ENCODE results near the gene EYS. TPM values are rescaled to one million over a fixed set of nuclear protein-coding genes. Genes with fewer than 3 reads are reported as not detected.
"Not testable (repeated sequence)": the region's sequence is repeated elsewhere in the genome, so short reads cannot be mapped to it uniquely, and the experiment has no call there.

The EYS gene
- total RNA-seq, 2 experiments from 2014 or later, result not detected

DNA sequence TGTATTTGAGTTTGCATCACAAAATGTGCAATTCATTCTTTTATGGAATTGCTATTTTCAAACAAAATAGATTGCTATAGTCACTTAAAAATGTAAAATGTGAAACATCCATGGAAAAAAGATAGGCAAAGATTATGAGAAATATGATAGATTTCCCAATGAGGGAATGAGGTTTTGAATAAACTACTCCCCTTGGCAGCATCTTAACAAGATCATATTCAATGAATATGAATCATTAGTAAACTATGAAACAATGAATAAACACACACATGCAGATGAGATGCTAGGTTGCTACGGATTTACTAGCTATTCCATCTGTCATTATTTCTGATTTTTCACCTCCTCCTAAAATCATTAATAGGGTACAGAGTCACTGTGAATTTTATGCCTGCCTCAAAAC, 1669.6 kb downstream of the EYS start:
- Mint-ChIP-seq H3K36me3 (ENCODE audit: low read depth) (no peaks in the 10 kb centered on the region), H3K27me3 (no peaks in the 10 kb centered on the region), H3K4me3 (no peak overlapping the region), H3K27ac (no peak overlapping the region), H3K9me3 (peaks cover 3% of the 10 kb centered on the region), H3K4me1 (ENCODE audit: low read depth) (no peaks in the 10 kb centered on the region)
- TF ChIP-seq, protein P1, sequence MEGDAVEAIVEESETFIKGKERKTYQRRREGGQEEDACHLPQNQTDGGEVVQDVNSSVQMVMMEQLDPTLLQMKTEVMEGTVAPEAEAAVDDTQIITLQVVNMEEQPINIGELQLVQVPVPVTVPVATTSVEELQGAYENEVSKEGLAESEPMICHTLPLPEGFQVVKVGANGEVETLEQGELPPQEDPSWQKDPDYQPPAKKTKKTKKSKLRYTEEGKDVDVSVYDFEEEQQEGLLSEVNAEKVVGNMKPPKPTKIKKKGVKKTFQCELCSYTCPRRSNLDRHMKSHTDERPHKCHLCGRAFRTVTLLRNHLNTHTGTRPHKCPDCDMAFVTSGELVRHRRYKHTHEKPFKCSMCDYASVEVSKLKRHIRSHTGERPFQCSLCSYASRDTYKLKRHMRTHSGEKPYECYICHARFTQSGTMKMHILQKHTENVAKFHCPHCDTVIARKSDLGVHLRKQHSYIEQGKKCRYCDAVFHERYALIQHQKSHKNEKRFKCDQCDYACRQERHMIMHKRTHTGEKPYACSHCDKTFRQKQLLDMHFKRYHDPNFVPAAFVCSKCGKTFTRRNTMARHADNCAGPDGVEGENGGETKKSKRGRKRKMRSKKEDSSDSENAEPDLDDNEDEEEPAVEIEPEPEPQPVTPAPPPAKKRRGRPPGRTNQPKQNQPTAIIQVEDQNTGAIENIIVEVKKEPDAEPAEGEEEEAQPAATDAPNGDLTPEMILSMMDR (IDR thresholded peaks at IDR 0.05), result no peak
- Histone ChIP-seq H3K4me3 (ENCODE audit: low read length) (no peak overlapping the region), H3K4me1 (ENCODE audit: insufficient read depth, low read length) (no peaks in the 10 kb centered on the region), H3K36me3 (ENCODE audit: insufficient read depth, low read length) (no peaks in the 10 kb centered on the region), H3K27ac (ENCODE audit: low read depth in 1 of 2, low read length in 2 of 2) (no peak overlapping the region), H3K27me3 (ENCODE audit: control insufficient read depth in 1 of 2, insufficient read depth in 2 of 2, low read length in 2 of 2) (no peaks in the 10 kb centered on the region), H3K9me3 (ENCODE audit: control insufficient read depth in 1 of 2, insufficient read depth in 1 of 2, low read length in 2 of 2) (no peaks in the 10 kb centered on the region)
- intact Hi-C loops (cut with DNase I, micrococcal nuclease), result no loop called here
- ATAC-seq (ENCODE audit: poor library complexity) (no peak), DNase-seq (no peak)
- CTCF ChIA-PET, result no interaction called here
- POLR2A ChIA-PET, result no interaction called here

DNA sequence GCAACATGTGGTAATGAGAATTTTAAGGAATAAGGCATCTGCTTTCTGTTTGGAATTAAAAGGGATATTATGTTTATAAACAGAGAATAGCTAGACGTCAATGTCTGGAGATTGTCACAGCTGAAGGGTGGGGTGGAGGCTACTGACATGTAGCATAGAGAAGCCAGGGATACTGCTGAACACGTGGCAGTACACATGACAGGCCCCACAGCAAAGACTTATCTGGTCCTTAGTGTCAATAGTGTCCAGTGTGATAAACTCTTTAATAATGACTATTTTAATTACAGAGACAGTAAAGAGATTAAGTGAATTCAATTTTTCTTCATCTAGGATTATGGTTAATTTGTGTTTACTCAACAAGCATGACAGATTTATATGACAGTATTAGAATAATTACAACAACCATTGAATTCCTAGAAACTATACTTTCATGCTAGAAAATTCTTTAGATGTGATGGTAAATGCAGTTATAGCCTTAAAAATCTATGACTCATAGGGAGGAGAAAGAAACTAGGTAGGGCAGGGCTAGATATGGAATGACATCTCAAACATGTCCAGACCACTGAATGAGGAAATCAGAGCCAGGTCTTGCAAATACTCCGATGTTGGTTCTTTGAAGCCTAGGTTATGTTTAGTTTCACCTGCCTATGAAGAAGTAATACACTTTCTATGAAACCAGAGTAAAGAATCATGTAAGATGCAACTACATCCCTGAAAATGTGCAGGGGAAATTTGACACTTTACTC, 1671.9 kb downstream of the EYS start:
- no peaks in the 10 kb centered on the region for H3K27me3 ChIP-seq (ENCODE audit: control insufficient read depth in 1 of 2, insufficient read depth in 2 of 2, low read length in 2 of 2)
- H3K36me3 ChIP-seq (ENCODE audit: insufficient read depth, low read length), result no peaks in the 10 kb centered on the region
- no peak overlapping the region for H3K27ac Mint-ChIP-seq
- ChIA-PET CTCF (no interaction called here), POLR2A (interaction anchor here (0.5 kb wide), 1 partner anchor 23 kb away, joined by 3 read pairs; no protein-coding TSS in a partner anchor)
- intact Hi-C loops (cut with DNase I, micrococcal nuclease), result no loop called here
- no peaks in the 10 kb centered on the region for H3K4me1 ChIP-seq (ENCODE audit: insufficient read depth, low read length)
- H3K27ac ChIP-seq (ENCODE audit: low read depth in 1 of 2, low read length in 2 of 2), result no peak overlapping the region
- no peaks in the 10 kb centered on the region for H3K4me1 Mint-ChIP-seq (ENCODE audit: low read depth)
- TF ChIP-seq, protein P1 (IDR thresholded peaks at IDR 0.05), result no peak
- DNase-seq (no peak), ATAC-seq (ENCODE audit: poor library complexity) (no peak)
- H3K9me3 ChIP-seq (ENCODE audit: control insufficient read depth in 1 of 2, insufficient read depth in 1 of 2, low read length in 2 of 2), result peaks cover 0 to 14% of the 10 kb centered on the region in 2 experiments
- no peak overlapping the region for H3K4me3 ChIP-seq (ENCODE audit: low read length)
- peaks cover 3% of the 10 kb centered on the region for H3K9me3 Mint-ChIP-seq
- no peaks in the 10 kb centered on the region for H3K36me3 Mint-ChIP-seq (ENCODE audit: low read depth)
- H3K4me3 Mint-ChIP-seq, result no peak overlapping the region
- H3K27me3 Mint-ChIP-seq, result no peaks in the 10 kb centered on the region

DNA sequence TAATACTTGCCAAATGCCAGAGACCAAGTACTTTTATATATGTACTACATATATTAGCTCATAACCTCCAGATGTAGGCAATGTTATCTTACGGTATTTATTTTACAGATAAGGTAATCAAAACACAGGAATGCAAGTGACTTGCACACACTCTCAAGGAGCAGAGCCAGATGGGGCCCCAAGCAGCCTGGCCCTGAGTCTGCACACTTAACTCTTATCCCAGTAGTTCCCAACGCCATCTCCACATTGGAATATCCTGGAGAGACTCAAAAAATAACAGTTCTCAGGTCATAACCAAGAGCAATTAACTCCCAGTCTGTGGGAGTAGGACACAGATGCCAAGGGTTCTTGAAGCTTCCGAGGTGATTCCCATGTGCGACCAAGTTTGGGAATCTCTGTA, 1672.7 kb downstream of the EYS start:
- no peak for ATAC-seq (ENCODE audit: poor library complexity)
- Mint-ChIP-seq H3K36me3 (ENCODE audit: low read depth) (no peaks in the 10 kb centered on the region), H3K9me3 (peaks cover 7% of the 10 kb centered on the region), H3K27ac (no peak overlapping the region), H3K4me1 (ENCODE audit: low read depth) (no peaks in the 10 kb centered on the region), H3K27me3 (no peaks in the 10 kb centered on the region), H3K4me3 (no peak overlapping the region)
- peaks cover 0 to 14% of the 10 kb centered on the region in 2 experiments for H3K9me3 ChIP-seq (ENCODE audit: control insufficient read depth in 1 of 2, insufficient read depth in 1 of 2, low read length in 2 of 2)
- DNase-seq, result no peak
- no peak overlapping the region for H3K4me3 ChIP-seq (ENCODE audit: low read length)
- ChIA-PET CTCF (no interaction called here), POLR2A (interaction anchor here (0.5 kb wide), 1 partner anchor 24 kb away, joined by 3 read pairs; no protein-coding TSS in a partner anchor)
- H3K27me3 ChIP-seq (ENCODE audit: control insufficient read depth in 1 of 2, insufficient read depth in 2 of 2, low read length in 2 of 2), result no peaks in the 10 kb centered on the region
- H3K27ac ChIP-seq (ENCODE audit: low read depth in 1 of 2, low read length in 2 of 2), result no peak overlapping the region
- H3K4me1 ChIP-seq (ENCODE audit: insufficient read depth, low read length), result no peaks in the 10 kb centered on the region
- intact Hi-C loops (cut with DNase I, micrococcal nuclease), result no loop called here
- TF ChIP-seq, protein P1 (IDR thresholded peaks at IDR 0.05), result no peak
- H3K36me3 ChIP-seq (ENCODE audit: insufficient read depth, low read length), result no peaks in the 10 kb centered on the region

DNA sequence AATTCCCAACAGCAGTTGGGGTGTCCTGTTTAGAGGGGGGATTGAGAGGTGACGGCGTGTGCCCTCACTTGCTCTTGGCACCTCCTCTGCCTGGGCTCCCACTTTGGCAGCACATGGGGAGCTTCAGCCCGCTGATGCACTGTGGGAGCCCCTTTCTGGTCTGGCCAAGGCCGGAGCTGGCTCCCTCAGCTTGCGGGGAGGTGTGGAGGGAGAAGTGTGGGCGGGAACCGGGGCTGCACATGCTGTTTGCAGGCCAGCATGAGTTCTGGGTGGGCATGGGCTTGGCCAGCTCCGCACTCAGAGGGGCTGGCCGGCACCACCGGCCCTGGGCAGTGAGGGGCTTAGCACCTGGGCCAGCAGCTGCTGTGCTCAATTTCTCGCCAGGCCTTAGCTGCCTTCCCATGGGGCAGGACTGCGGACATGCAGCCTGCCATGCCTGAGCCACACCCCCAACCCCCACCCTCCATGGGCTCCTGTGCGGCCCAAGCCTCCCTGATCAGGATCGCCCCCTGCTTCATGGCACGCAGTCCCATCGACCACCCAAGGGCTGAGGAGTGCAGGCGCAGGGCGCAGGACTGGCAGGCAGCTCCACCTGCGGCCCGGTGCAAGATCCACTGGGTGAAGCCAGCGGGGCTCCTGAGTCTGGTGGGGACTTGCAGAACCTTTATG, 1675.9 kb downstream of the EYS start:
- H3K4me3 Mint-ChIP-seq; H3K4me1 Mint-ChIP-seq (ENCODE audit: low read depth); H3K36me3 ChIP-seq (ENCODE audit: insufficient read depth, low read length); intact Hi-C loops (cut with DNase I, micrococcal nuclease); H3K36me3 Mint-ChIP-seq (ENCODE audit: low read depth); H3K4me1 ChIP-seq (ENCODE audit: insufficient read depth, low read length); H3K27me3 ChIP-seq (ENCODE audit: control insufficient read depth in 1 of 2, insufficient read depth in 2 of 2, low read length in 2 of 2); H3K27me3 Mint-ChIP-seq; CTCF ChIA-PET; ATAC-seq (ENCODE audit: poor library complexity); H3K27ac Mint-ChIP-seq; DNase-seq; H3K4me3 ChIP-seq (ENCODE audit: low read length); H3K9me3 Mint-ChIP-seq; H3K27ac ChIP-seq (ENCODE audit: low read depth in 1 of 2, low read length in 2 of 2); POLR2A ChIA-PET: not testable (repeated sequence)
- H3K9me3 ChIP-seq (ENCODE audit: control insufficient read depth in 1 of 2, insufficient read depth in 1 of 2, low read length in 2 of 2), result peaks cover 0 to 14% of the 10 kb centered on the region in 2 experiments
